SJCRH30 (cell line): ENCODE data around the gene ALKBH1. TPM values are rescaled to one million over a fixed set of nuclear protein-coding genes. Genes with fewer than 3 reads are reported as not detected.
A peak's percentile ranks its signal among the peaks of the same experiment; 100 is the strongest.
"Not testable (repeated sequence)": the region's sequence is repeated elsewhere in the genome, so short reads cannot be mapped to it uniquely, and the experiment has no call there.

Source experiments
- DNase-seq, 2 experiments: peaks; one replicate each; pipeline ENCODE4 v3.0.0-alpha.2; 2015 to 2020
- H3K27ac ChIP-seq: fragments of 250-450 bp; sonication (Bioruptor Pico); 2 replicates; pipeline ENCODE4 v1.5.1; 2020; ENCODE audit warnings: mild to moderate bottlenecking, moderate library complexity
- H3K27me3 ChIP-seq: fragments of 250-450 bp; sonication (Bioruptor Pico); 2 replicates; pipeline ENCODE4 v1.5.1; 2020; ENCODE audit warnings: mild to moderate bottlenecking, moderate library complexity
- H3K36me3 ChIP-seq: fragments of 250-450 bp; sonication (Bioruptor Pico); 2 replicates; pipeline ENCODE4 v1.5.1; 2020; ENCODE audit warnings: mild to moderate bottlenecking, moderate library complexity
- H3K4me1 ChIP-seq: fragments of 250-450 bp; sonication (Bioruptor Pico); 2 replicates; pipeline ENCODE4 v1.5.1; 2020; ENCODE audit warnings: mild to moderate bottlenecking, moderate library complexity
- H3K4me3 ChIP-seq: fragments of 250-450 bp; sonication (Bioruptor Pico); 2 replicates; pipeline ENCODE4 v1.5.1; 2020; ENCODE audit warnings: mild to moderate bottlenecking, moderate library complexity
- H3K9me3 ChIP-seq: fragments of 250-450 bp; sonication (Bioruptor Pico); replicated peaks from 2 replicates; pipeline ENCODE4 v1.5.1; 2020; ENCODE audit warnings: mild to moderate bottlenecking, moderate library complexity
- total RNA-seq: library from RNA; depleted of rRNA; stranded (reverse); fragments of >200 nt; shearing (Covaris generic); gene quantifications from 2 replicates; pipeline ENCODE4 v1.2.3, GENCODE V29; 2014; rRNA removed

The ALKBH1 gene
- 12.8 and 14.8 TPM in 2 replicates for total RNA-seq

- peak; percentile 81 to 87 for DNase-seq
- Histone ChIP-seq H3K27ac (peak within 1 kb of the TSS; percentile 50), H3K4me1 (peaks cover 15% of the 10 kb centered on the region), H3K9me3 (no peaks in the 10 kb centered on the region), H3K4me3 (peak within 1 kb of the TSS; percentile 96), H3K27me3 (no peaks in the 10 kb centered on the region), H3K36me3 (peaks cover 32% of the 10 kb centered on the region)
Measured at GRCh38 chr14:77707724-77708408, at the start of gene ALKBH1, which contains the start of gene SLIRP. Gene ALKBH1, minus strand, starts transcription at chr14:77708023. Its CDS starts 19 bp downstream, at chr14:77708004. Gene SLIRP, plus strand, starts transcription at chr14:77708103. Its CDS starts 9 bp downstream, at chr14:77708112.

- Histone ChIP-seq H3K4me3 (no peak overlapping the region), H3K36me3 (peaks cover 58% of the 10 kb centered on the region), H3K4me1 (no peaks in the 10 kb centered on the region), H3K9me3 (no peaks in the 10 kb centered on the region), H3K27me3 (no peaks in the 10 kb centered on the region), H3K27ac (no peak overlapping the region)
- no peak for DNase-seq
Measured at GRCh38 chr14:77752799-77753516, 45.1 kb upstream of the ALKBH1 start.

- no peaks in the 10 kb centered on the region for H3K9me3 ChIP-seq
- no peak for DNase-seq
- H3K27me3 ChIP-seq: no peaks in the 10 kb centered on the region
- peaks cover 58% of the 10 kb centered on the region for H3K36me3 ChIP-seq
- no peak overlapping the region for H3K4me3 ChIP-seq
- no peaks in the 10 kb centered on the region for H3K4me1 ChIP-seq
- H3K27ac ChIP-seq: no peak overlapping the region
Measured at GRCh38 chr14:77752266-77752665, 44.4 kb upstream of the ALKBH1 start.

GRCh38 chr14:77747425-77747824 lies 39.6 kb upstream of the ALKBH1 start:
- peaks cover 44% of the 10 kb centered on the region for H3K36me3 ChIP-seq
- not testable (repeated sequence) for H3K4me3 ChIP-seq, DNase-seq, H3K9me3 ChIP-seq, H3K4me1 ChIP-seq, H3K27me3 ChIP-seq, H3K27ac ChIP-seq

- H3K36me3 ChIP-seq: peaks cover 40% of the 10 kb centered on the region
Measured at GRCh38 chr14:77746064-77746702, 38.4 kb upstream of the ALKBH1 start.

GRCh38 chr14:77741438-77741837 lies 33.6 kb upstream of the ALKBH1 start:
- Histone ChIP-seq H3K27me3 (no peaks in the 10 kb centered on the region), H3K36me3 (peaks cover 42% of the 10 kb centered on the region), H3K27ac (no peak overlapping the region), H3K4me3 (no peak overlapping the region), H3K4me1 (no peaks in the 10 kb centered on the region), H3K9me3 (no peaks in the 10 kb centered on the region)
- DNase-seq: no peak

More at GRCh38 chr14:77746064-77746702, 38.4 kb upstream of the ALKBH1 start:
- no peak for DNase-seq
- Histone ChIP-seq H3K9me3 (no peaks in the 10 kb centered on the region), H3K4me1 (no peaks in the 10 kb centered on the region), H3K27me3 (no peaks in the 10 kb centered on the region), H3K4me3 (no peak overlapping the region), H3K27ac (no peak overlapping the region)

- no peak overlapping the region for H3K27ac ChIP-seq
- no peaks in the 10 kb centered on the region for H3K27me3 ChIP-seq
- H3K36me3 ChIP-seq: peaks cover 56% of the 10 kb centered on the region
- H3K9me3 ChIP-seq: no peaks in the 10 kb centered on the region
- no peak overlapping the region for H3K4me3 ChIP-seq
- H3K4me1 ChIP-seq: no peaks in the 10 kb centered on the region
- no peak for DNase-seq
Measured at GRCh38 chr14:77738559-77739250, 30.9 kb upstream of the ALKBH1 start.

GRCh38 chr14:77730976-77731497 lies 23.2 kb upstream of the ALKBH1 start:
- H3K36me3 ChIP-seq: peaks cover 82% of the 10 kb centered on the region
- no peak overlapping the region for H3K4me3 ChIP-seq
- no peaks in the 10 kb centered on the region for H3K9me3 ChIP-seq
- DNase-seq: no peak
- no peak overlapping the region for H3K27ac ChIP-seq
- no peaks in the 10 kb centered on the region for H3K27me3 ChIP-seq
- no peaks in the 10 kb centered on the region for H3K4me1 ChIP-seq

- H3K4me1 ChIP-seq: no peaks in the 10 kb centered on the region
- no peaks in the 10 kb centered on the region for H3K27me3 ChIP-seq
- no peak for DNase-seq
- H3K27ac ChIP-seq: no peak overlapping the region
- peaks cover 86% of the 10 kb centered on the region for H3K36me3 ChIP-seq
- no peaks in the 10 kb centered on the region for H3K9me3 ChIP-seq
- no peak overlapping the region for H3K4me3 ChIP-seq
Measured at GRCh38 chr14:77722301-77722700, 14.5 kb upstream of the ALKBH1 start.

- no peak overlapping the region for H3K27ac ChIP-seq
- no peaks in the 10 kb centered on the region for H3K27me3 ChIP-seq
- H3K4me1 ChIP-seq: no peaks in the 10 kb centered on the region
- peaks cover 85% of the 10 kb centered on the region for H3K36me3 ChIP-seq
- no peak overlapping the region for H3K4me3 ChIP-seq
- H3K9me3 ChIP-seq: no peaks in the 10 kb centered on the region
- no peak for DNase-seq
Measured at GRCh38 chr14:77721437-77721836, 13.6 kb upstream of the ALKBH1 start.

GRCh38 chr14:77717608-77718305 lies 9.9 kb upstream of the ALKBH1 start:
- H3K27ac ChIP-seq: no peak overlapping the region
- no peaks in the 10 kb centered on the region for H3K9me3 ChIP-seq
- no peak for DNase-seq
- no peak overlapping the region for H3K4me3 ChIP-seq
- H3K36me3 ChIP-seq: peaks cover 80% of the 10 kb centered on the region
- H3K4me1 ChIP-seq: no peaks in the 10 kb centered on the region
- H3K27me3 ChIP-seq: no peaks in the 10 kb centered on the region

- H3K36me3 ChIP-seq: peaks cover 75% of the 10 kb centered on the region
- H3K4me1 ChIP-seq: 0 out of 2 replicates have a peak, but pooled peaks cover 2% of the 10 kb centered on the region
- H3K9me3 ChIP-seq: no peaks in the 10 kb centered on the region
- no peaks in the 10 kb centered on the region for H3K27me3 ChIP-seq
- no peak overlapping the region for H3K4me3 ChIP-seq
- no peak for DNase-seq
- no peak overlapping the region for H3K27ac ChIP-seq
Measured at GRCh38 chr14:77714926-77715325, 7.1 kb upstream of the ALKBH1 start.

- peaks cover 15% of the 10 kb centered on the region for H3K4me1 ChIP-seq
- no peak for DNase-seq
- no peaks in the 10 kb centered on the region for H3K9me3 ChIP-seq
- H3K27ac ChIP-seq: no peak overlapping the region
- H3K4me3 ChIP-seq: no peak overlapping the region
- no peaks in the 10 kb centered on the region for H3K27me3 ChIP-seq
- H3K36me3 ChIP-seq: peaks cover 44% of the 10 kb centered on the region
Measured at GRCh38 chr14:77710364-77710763, 2.5 kb upstream of the ALKBH1 start.

GRCh38 chr14:77709412-77709811 lies 1.6 kb upstream of the ALKBH1 start:
- Histone ChIP-seq H3K4me3 (peak overlapping the region; percentile 96), H3K27me3 (no peaks in the 10 kb centered on the region), H3K36me3 (peaks cover 35% of the 10 kb centered on the region), H3K27ac (no peak overlapping the region; the same call in 1 of the 2 replicates), H3K9me3 (no peaks in the 10 kb centered on the region), H3K4me1 (peaks cover 15% of the 10 kb centered on the region)
- no peak for DNase-seq
